ENCODE measurements around the gene CCNH.

- TF ChIP-seq CTCF (IDR thresholded peaks at IDR 0.05; ENCODE audit: insufficient read depth, low read length, poor library complexity, severe bottlenecking), result no peak
- no peak for TF ChIP-seq EZH2phosphoT487 (conservative IDR thresholded peaks at IDR 0.05; ENCODE audit: low read length)
These were observed 51.1 kb downstream of the CCNH start for GRCh38 chr5:87361536-87362213.
